ENCODE measurements around the gene ATP10A. TPM values are rescaled to one million over a fixed set of nuclear protein-coding genes. Genes with fewer than 3 reads are reported as not detected.

The ATP10A gene
- total and polyA plus RNA-seq, 9 of the 15 experiments (the other 6 are each of a cell fraction or from before 2014, with no cell fraction given) = 0.09 TPM; not detected in 8

GRCh38 chr15:25770031-25770430 lies 93.1 kb downstream of the ATP10A start (continued):
- TF ChIP-seq ZSCAN29 (IDR thresholded peaks at IDR 0.05) = no peak

- Histone ChIP-seq H3K36me3 (ENCODE audit: control insufficient read depth, insufficient read depth, low read length) (no peaks in the 10 kb centered on the region), H3K9me1 (ENCODE audit: control insufficient read depth, insufficient read depth, low read length) (no peaks in the 10 kb centered on the region), H3K4me3 (no peak overlapping the region), H3K27me3 (ENCODE audit: control insufficient read depth in 2 of 2, insufficient read depth in 2 of 2, low read length in 2 of 2) (peaks cover 3 to 39% of the 10 kb centered on the region in 2 experiments; a peak in 3 of 5 replicates), H2AFZ (ENCODE audit: low read depth, low read length) (no peak overlapping the region), H4K20me1 (replicated peaks; ENCODE audit: control insufficient read depth, insufficient read depth, low read length) (no peaks in the 10 kb centered on the region), H3K9ac (ENCODE audit: insufficient read depth in 1 of 2, low read depth in 2 of 2, low read length in 2 of 2) (no peak overlapping the region), H3K9me3 (replicated peaks; ENCODE audit: control insufficient read depth, insufficient read depth, low read depth, low read length) (no peaks in the 10 kb centered on the region), H3K79me2 (ENCODE audit: control insufficient read depth, insufficient read depth, low read length) (no peaks in the 10 kb centered on the region), H3K27ac (ENCODE audit: extremely low read depth, low read depth, low read length) (no peak overlapping the region), H3K4me1 (replicated peaks in 1 of 2; ENCODE audit: control insufficient read depth in 2 of 2, insufficient read depth in 2 of 2, low read length in 2 of 2) (peaks cover 0 to 3% of the 10 kb centered on the region in 2 experiments; a peak in 1 of 5 replicates), H3K4me2 (ENCODE audit: insufficient read depth, low read length) (no peak overlapping the region)
- no peak for ATAC-seq
- ChIA-PET POLR2A (no interaction called here), CTCF (ENCODE audit: low intra/inter-chr PET ratio) (interaction anchor here (0.7 kb wide), 1 partner anchor 65 kb away, joined by 7 read pairs; no protein-coding TSS in a partner anchor)
- 0% methylated on average over 1 of the region's 1 CpG for WGBS (ENCODE audit: insufficient coverage, low coverage, missing lambda C conversion rate)
- no peak for DNase-seq (ENCODE audit: extremely low read depth in 1 of 4, low spot score in 3 of 4)
- FAIRE-seq = no peak
- BruUV-seq (replicated peaks) = no TSS peak
- intact Hi-C loops (cut with micrococcal nuclease) (no loop called here), in situ Hi-C loops (cut with MboI) (no loop called here)
- TF ChIP-seq ZNF785 (CRISPR knock-in tag; IDR thresholded peaks at IDR 0.05) = no peak
- TF ChIP-seq ZFPM2 (CRISPR knock-in tag; IDR thresholded peaks at IDR 0.05) = no peak
- TF ChIP-seq STAT6 (CRISPR knock-in tag; IDR thresholded peaks at IDR 0.05) = no peak
- no peak for TF ChIP-seq PRMT5 (CRISPR knock-in tag; IDR thresholded peaks at IDR 0.05)
- no peak for TF ChIP-seq ZNF740 (CRISPR knock-in tag; IDR thresholded peaks at IDR 0.05)
- no peak for TF ChIP-seq ZNF740 (tag; IDR thresholded peaks at IDR 0.05)
- no peak for TF ChIP-seq GATAD2A (IDR thresholded peaks at IDR 0.05)
- TF ChIP-seq NCOR1 (IDR thresholded peaks at IDR 0.05) = no peak
- no peak for TF ChIP-seq NCOA6 (IDR thresholded peaks at IDR 0.05)
- no peak for TF ChIP-seq IRF9 (tag; IDR thresholded peaks at IDR 0.05)
- no peak for TF ChIP-seq E2F3 (CRISPR knock-in tag; IDR thresholded peaks at IDR 0.05)
- TF ChIP-seq THRAP3 (IDR thresholded peaks at IDR 0.05; ENCODE audit: borderline replicate concordance) = no peak
- no peak for TF ChIP-seq ZNF639 (CRISPR knock-in tag; conservative IDR thresholded peaks at IDR 0.05 in 1 of 2, IDR thresholded peaks at IDR 0.05 in 1 of 2)
- TF ChIP-seq HINFP (tag; conservative IDR thresholded peaks at IDR 0.05; ENCODE audit: low read depth) = no peak
These were observed 94.9 kb downstream of the ATP10A start for GRCh38 chr15:25768271-25768670.
